Measurements from ENCODE around the gene PRDM5. TPM values are rescaled to one million over a fixed set of nuclear protein-coding genes. Genes with fewer than 3 reads are reported as not detected.
"Not testable (repeated sequence)": the region's sequence is repeated elsewhere in the genome, so short reads cannot be mapped to it uniquely, and the experiment has no call there.

The PRDM5 gene
- total and polyA plus RNA-seq, 9 donors: 8.1 to 53.8 (median 36.3) TPM

- no peak for DNase-seq
- H3K4me1 ChIP-seq (ENCODE audit: insufficient read depth): peaks cover 2% of the 10 kb centered on the region
- H3K36me3 ChIP-seq: no peaks in the 10 kb centered on the region
- intact Hi-C loops (cut with DNase I): no loop called here
- no peak overlapping the region for H3K27ac ChIP-seq
- no peaks in the 10 kb centered on the region for H3K27me3 ChIP-seq
- no peak overlapping the region for H3K4me3 ChIP-seq
- TF ChIP-seq EP300 (IDR thresholded peaks at IDR 0.05): no peak
- TF ChIP-seq POLR2A (IDR thresholded peaks at IDR 0.05): no peak
- no peak for TF ChIP-seq CTCF (IDR thresholded peaks at IDR 0.05)
- H3K9me3 ChIP-seq: no peaks in the 10 kb centered on the region
- WGBS, 3 donors: 65 to 78% (median 74%) methylated on average over 4 of the region's 4 CpGs
Observed at GRCh38 chr4:120754590-120754989, 167.9 kb downstream of the PRDM5 start.

GRCh38 chr4:120753854-120754253 lies 168.7 kb downstream of the PRDM5 start:
- no peak for DNase-seq
- H3K27me3 ChIP-seq: no peaks in the 10 kb centered on the region
- intact Hi-C loops (cut with DNase I): no loop called here

GRCh38 chr4:120750152-120750525 lies 172.4 kb downstream of the PRDM5 start:
- Histone ChIP-seq H3K4me1 (ENCODE audit: insufficient read depth) (peaks cover 2% of the 10 kb centered on the region), H3K36me3 (no peaks in the 10 kb centered on the region), H3K27ac (no peak overlapping the region), H3K27me3 (no peaks in the 10 kb centered on the region), H3K4me3 (no peak overlapping the region), H3K9me3 (no peaks in the 10 kb centered on the region)
- intact Hi-C loops (cut with DNase I): no loop called here
- TF ChIP-seq EP300 (IDR thresholded peaks at IDR 0.05) (no peak), CTCF (IDR thresholded peaks at IDR 0.05) (no peak), POLR2A (IDR thresholded peaks at IDR 0.05) (no peak)
- no peak for DNase-seq
- 95 to 99% (median 97%) methylated on average over 5 of the region's 5 CpGs for WGBS, 3 donors

More at GRCh38 chr4:120753854-120754253, 168.7 kb downstream of the PRDM5 start:
- Histone ChIP-seq H3K4me1 (ENCODE audit: insufficient read depth) (peaks cover 2% of the 10 kb centered on the region), H3K27ac (no peak overlapping the region), H3K9me3 (no peaks in the 10 kb centered on the region), H3K36me3 (no peaks in the 10 kb centered on the region), H3K4me3 (no peak overlapping the region)
- TF ChIP-seq CTCF (IDR thresholded peaks at IDR 0.05) (no peak), POLR2A (IDR thresholded peaks at IDR 0.05) (no peak)
- WGBS, 3 donors: 26 to 55% (median 39%) methylated on average over 1 of the region's 1 CpG

- H3K36me3 ChIP-seq: no peaks in the 10 kb centered on the region
- no peak for DNase-seq
- H3K4me1 ChIP-seq (ENCODE audit: insufficient read depth): peaks cover 1% of the 10 kb centered on the region
- 92 to 94% (median 93%) methylated on average over 6 of the region's 6 CpGs for WGBS, 3 donors
- no peak overlapping the region for H3K27ac ChIP-seq
- intact Hi-C loops (cut with DNase I): no loop called here
- no peak for TF ChIP-seq POLR2A (IDR thresholded peaks at IDR 0.05)
- TF ChIP-seq CTCF (IDR thresholded peaks at IDR 0.05): no peak
- TF ChIP-seq EP300 (IDR thresholded peaks at IDR 0.05): no peak
- H3K27me3 ChIP-seq: no peaks in the 10 kb centered on the region
- no peak overlapping the region for H3K4me3 ChIP-seq
- no peaks in the 10 kb centered on the region for H3K9me3 ChIP-seq
Observed at GRCh38 chr4:120749445-120750151, 172.9 kb downstream of the PRDM5 start.

- H3K9me3 ChIP-seq; DNase-seq; H3K27me3 ChIP-seq; H3K36me3 ChIP-seq; intact Hi-C loops (cut with DNase I); H3K4me1 ChIP-seq (ENCODE audit: insufficient read depth); H3K4me3 ChIP-seq; H3K27ac ChIP-seq: not testable (repeated sequence)
- WGBS, 3 donors: 80 to 83% (median 83%) methylated on average over 9 of the region's 9 CpGs
Observed at GRCh38 chr4:120741636-120742035, 180.9 kb downstream of the PRDM5 start.
